Mesodermal cell (in vitro differentiated cells): ENCODE data around the gene GHRHR. TPM values are rescaled to one million over a fixed set of nuclear protein-coding genes. Genes with fewer than 3 reads are reported as not detected.

Experiments
- H3K27ac ChIP-seq: 2 replicates; pipeline ENCODE4 v1.7.0; 2013; ENCODE audit warnings: mild to moderate bottlenecking, low read depth, low read length, moderate library complexity; ENCODE audit not compliant: severe bottlenecking
- H3K36me3 ChIP-seq: 2 replicates; pipeline ENCODE4 v1.7.1; 2013; ENCODE audit warnings: mild to moderate bottlenecking, low read length, moderate library complexity; ENCODE audit not compliant: control insufficient read depth, insufficient read depth
- H3K4me1 ChIP-seq: one replicate; pipeline ENCODE4 v1.7.1; 2013; ENCODE audit warnings: mild to moderate bottlenecking, low read length; ENCODE audit not compliant: insufficient read depth, control insufficient read depth, poor library complexity, severe bottlenecking
- H3K4me3 ChIP-seq: 2 replicates; pipeline ENCODE4 v1.7.0; 2013; ENCODE audit warnings: low read length, control low read depth, mild to moderate bottlenecking; ENCODE audit not compliant: insufficient read depth, poor library complexity, severe bottlenecking; ENCODE audit errors: extremely low read depth
- H3K9me3 ChIP-seq: 2 replicates; pipeline ENCODE4 v1.7.1; 2013; ENCODE audit warnings: mild to moderate bottlenecking, low read length, moderate library complexity; ENCODE audit not compliant: control insufficient read depth
- WGBS, 2 experiments: methylation state at CpG; one replicate each; pipeline ENCODE4 v1.1.5; 2013; ENCODE audit warnings: missing lambda C conversion rate in 2 of 2; ENCODE audit not compliant: insufficient coverage in 2 of 2; 5-methylcytosine and 5-hydroxymethylcytosine counted together
- polyA plus RNA-seq, 2 experiments: library from polyadenylated mRNA; stranded (reverse); fragments of 50-300 nt; gene quantifications; one replicate each; pipeline ENCODE4 v1.2.3, GENCODE V29; 2013

Gene GHRHR
- polyA plus RNA-seq (2013, experiment 1 of 2) = not detected
- polyA plus RNA-seq (2013, experiment 2 of 2) = not detected

DNA sequence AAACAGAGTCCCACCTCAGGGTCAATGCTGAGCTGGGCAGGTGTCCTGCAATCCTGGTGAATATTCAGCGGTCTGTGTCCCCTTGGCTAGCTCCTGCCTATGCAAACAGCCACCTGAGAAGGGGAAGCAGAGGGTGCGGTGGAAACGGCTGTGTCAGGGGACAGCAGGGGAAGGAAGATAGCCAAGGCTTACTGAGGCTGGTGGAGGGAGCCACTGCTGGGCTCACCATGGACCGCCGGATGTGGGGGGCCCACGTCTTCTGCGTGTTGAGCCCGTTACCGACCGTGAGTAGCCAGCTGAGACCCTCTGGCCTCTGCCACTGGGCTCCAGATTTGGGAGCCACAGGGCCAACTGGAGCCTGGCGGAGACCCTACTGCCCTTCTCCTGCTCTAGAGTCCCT is at the start of gene GHRHR:
TSS of gene GHRHR (plus strand) at position 112 of the 400 bp plus-strand sequence. CDS start at position 228, 116 bp downstream.
- no peaks in the 10 kb centered on the region for H3K4me1 ChIP-seq
- H3K4me3 ChIP-seq = no peak within 1 kb of the TSS
- no peak within 1 kb of the TSS for H3K27ac ChIP-seq
- 87 to 93% methylated on average over 10 to 11 of the region's 11 CpGs for WGBS, 2 experiments
- H3K36me3 ChIP-seq = no peaks in the 10 kb centered on the region
- H3K9me3 ChIP-seq = no peaks in the 10 kb centered on the region

DNA sequence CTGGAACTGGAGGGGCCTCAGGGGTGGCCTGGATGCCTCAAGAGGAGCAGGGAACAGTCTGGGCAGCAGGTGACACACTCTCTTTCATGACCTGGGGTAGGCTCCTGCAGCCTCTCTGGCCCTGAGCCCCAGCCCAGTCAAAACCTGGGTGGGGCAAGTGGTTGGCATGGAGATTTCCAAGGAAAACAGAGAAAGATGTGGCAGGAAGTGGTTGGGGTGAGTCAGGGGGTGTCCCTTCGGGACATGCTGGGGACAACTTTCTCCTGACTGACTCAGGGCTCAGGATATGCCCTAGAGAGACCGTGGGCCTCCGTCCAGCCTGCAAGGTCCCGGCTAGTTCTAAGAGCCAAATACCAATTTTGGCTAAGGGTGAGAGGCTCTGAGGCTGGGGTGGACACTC is 49.2 kb upstream of the GHRHR start:
- WGBS, 2 experiments = 50 to 90% methylated on average over 1 to 3 of the region's 4 CpGs
- H3K4me3 ChIP-seq = no peak overlapping the region

DNA sequence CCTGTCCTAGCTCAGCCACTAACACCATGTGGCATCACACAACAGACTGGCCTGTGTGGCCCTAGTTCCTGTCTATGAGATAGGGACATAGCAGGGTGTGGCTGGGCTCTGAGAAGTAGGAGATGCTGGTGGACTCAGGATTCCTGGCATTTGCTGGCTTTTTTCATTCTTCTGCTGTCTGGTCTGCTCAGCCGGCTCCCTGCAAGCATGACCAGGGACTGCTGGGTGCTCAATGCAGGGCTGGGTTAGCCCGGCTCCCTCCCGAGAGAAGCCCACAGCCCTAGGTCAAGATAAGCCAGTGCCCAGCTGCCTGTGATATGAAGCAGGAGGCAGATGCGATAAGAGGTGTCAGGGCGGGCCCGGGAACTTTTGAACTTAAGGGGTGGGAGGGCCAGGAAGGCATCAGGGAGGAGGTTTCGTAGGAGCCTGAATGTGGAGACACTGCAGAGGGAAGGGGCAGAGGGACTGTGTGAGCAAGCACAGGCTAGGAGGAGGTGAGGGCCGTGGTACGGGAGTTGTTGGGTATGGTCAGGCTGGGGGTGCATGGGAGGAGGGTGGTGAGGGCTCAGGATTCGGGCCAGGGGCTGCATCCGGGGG is 48.6 kb upstream of the GHRHR start:
- 69 to 78% methylated on average over 9 to 11 of the region's 11 CpGs for WGBS, 2 experiments
- Histone ChIP-seq H3K9me3 (no peaks in the 10 kb centered on the region), H3K4me1 (peaks cover 35% of the 10 kb centered on the region), H3K4me3 (no peak overlapping the region), H3K27ac (peak overlapping the region; percentile 67), H3K36me3 (no peaks in the 10 kb centered on the region)

More for the DNA sequence above, 49.2 kb upstream of the GHRHR start:
- Histone ChIP-seq H3K4me1 (peaks cover 34% of the 10 kb centered on the region), H3K27ac (peak overlapping the region; percentile 67), H3K9me3 (no peaks in the 10 kb centered on the region), H3K36me3 (no peaks in the 10 kb centered on the region)

DNA sequence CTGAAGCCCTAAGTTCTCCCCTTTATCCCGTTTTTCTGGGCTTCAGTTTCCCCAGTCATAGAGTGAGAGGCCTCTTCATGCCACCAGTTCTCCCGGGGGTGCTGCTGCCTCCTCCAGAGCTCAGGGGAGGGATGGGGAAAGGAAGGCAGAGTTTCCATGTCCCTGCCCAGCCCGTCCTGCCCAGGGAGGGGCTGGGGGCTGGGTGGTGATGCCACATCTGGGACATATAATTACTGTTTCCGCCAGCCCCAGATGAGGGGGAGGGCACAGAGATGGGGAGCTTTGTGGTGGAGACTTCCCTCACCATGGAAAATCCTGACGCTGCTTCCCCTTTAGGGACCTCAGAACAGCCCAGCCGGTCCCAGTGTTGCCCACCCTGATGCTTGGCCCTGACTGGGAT is 48.0 kb upstream of the GHRHR start:
- no peaks in the 10 kb centered on the region for H3K9me3 ChIP-seq
- no peaks in the 10 kb centered on the region for H3K36me3 ChIP-seq
- WGBS, 2 experiments = 85 to 95% methylated on average over 2 to 6 of the region's 6 CpGs
- H3K4me3 ChIP-seq = no peak overlapping the region
- no peak overlapping the region for H3K27ac ChIP-seq
- peaks cover 42% of the 10 kb centered on the region for H3K4me1 ChIP-seq

DNA sequence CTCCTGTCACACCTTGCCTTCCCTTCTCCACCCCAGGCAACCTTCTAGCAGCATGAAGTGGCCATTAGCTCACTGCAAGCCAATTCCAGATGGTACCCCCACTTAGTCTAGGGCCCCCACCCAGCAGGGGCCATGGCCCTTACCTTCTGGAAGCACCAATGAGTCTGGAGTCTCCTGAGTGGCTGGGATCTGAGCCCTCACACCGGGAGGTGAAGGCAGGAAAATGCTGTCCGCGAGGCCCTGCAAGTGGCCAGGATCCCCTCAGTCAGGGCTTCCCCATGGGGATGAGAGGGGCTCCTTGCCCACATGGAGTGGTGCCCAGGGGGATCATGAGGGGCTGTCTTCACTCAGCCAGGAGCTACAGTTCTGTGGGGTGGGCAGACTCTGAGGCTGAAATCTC is 47.5 kb upstream of the GHRHR start:
- Histone ChIP-seq H3K27ac (no peak overlapping the region), H3K4me3 (no peak overlapping the region)

DNA sequence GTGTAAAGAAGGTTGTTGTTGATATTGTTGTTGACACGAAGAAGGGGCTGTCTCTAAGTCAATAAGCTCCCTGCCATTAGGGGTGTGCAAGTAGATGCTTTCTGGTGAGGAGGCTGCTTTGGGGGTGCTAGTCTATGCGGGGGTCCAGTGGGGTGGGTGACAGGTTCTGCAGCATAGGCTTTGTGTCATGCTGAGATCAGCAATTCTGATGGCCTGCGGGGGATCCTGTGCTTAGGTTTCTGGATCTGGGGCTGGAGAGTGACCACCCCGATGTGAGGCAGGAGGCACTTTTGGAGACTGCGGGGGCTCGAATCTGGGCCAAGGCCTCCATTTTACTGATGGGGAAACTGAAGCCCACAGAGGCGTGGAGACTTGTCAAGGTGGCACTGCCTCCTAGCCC is 47.0 kb upstream of the GHRHR start:
- Histone ChIP-seq H3K9me3 (no peaks in the 10 kb centered on the region), H3K27ac (no peak overlapping the region), H3K4me1 (peaks cover 49% of the 10 kb centered on the region), H3K36me3 (no peaks in the 10 kb centered on the region), H3K4me3 (no peak overlapping the region)
- WGBS, 2 experiments = 80 to 88% methylated on average over 6 to 7 of the region's 7 CpGs

More for the DNA sequence above, 47.5 kb upstream of the GHRHR start:
- WGBS, 2 experiments = 82 to 84% methylated on average over 3 of the region's 3 CpGs
- Histone ChIP-seq H3K36me3 (no peaks in the 10 kb centered on the region), H3K4me1 (peaks cover 47% of the 10 kb centered on the region), H3K9me3 (no peaks in the 10 kb centered on the region)

DNA sequence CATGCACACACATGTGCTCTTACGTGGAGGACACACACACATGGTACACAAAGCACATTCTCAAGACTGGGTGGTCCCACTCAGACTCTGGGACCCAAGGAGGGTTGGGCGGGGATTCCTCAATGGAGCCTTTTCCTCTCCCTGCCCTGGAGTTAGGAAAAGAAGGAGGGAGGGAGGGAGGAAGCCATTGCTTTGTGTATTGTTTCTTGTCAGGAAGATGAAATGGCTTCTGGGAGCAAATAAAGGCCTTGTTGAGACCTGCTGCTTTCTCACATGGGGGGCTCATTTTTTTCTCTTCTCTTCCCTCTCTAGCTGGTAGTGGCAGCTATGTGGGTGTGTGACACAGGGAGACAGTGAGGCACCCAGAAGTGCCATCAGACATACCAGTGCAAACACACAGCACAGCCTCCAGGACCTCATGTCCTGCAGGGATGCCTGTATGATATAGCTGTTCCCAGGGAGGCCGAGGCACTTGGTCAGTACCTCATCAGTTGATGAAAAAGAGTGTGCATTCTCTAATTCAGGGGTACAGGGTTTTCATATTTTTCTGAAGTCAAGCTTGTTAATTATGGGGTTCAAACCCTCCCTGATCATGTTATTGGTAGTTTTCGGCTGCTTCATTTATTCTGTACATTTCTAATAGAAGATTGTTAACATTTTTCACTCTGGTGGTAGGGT is 46.4 kb upstream of the GHRHR start:
- 92 to 100% methylated on average over 1 to 2 of the region's 4 CpGs for WGBS, 2 experiments
- no peak overlapping the region for H3K27ac ChIP-seq
- no peaks in the 10 kb centered on the region for H3K36me3 ChIP-seq
- H3K4me1 ChIP-seq = peaks cover 49% of the 10 kb centered on the region
- H3K9me3 ChIP-seq = no peaks in the 10 kb centered on the region
- no peak overlapping the region for H3K4me3 ChIP-seq

DNA sequence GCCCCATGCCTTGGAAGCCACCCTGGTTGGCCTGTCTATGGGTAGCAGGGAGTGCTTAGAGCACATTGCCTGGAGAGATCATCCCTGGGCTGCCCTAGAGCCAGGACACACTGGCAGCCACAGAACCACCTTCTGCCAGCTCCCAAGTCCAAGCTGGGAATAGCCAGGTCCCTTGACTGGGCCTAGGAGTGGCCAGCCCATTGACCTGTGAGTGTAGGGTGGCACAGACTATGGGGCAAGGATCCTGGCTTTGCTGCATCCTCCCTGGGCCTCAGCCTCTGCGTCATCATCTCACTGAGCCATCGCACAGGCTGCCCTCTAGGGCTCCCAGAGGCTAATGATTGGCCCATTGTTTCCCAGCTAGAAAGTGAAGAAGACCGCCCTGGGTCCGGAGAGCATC is 45.1 kb upstream of the GHRHR start:
- Histone ChIP-seq H3K4me1 (peaks cover 54% of the 10 kb centered on the region), H3K9me3 (no peaks in the 10 kb centered on the region), H3K36me3 (no peaks in the 10 kb centered on the region), H3K27ac (no peak overlapping the region), H3K4me3 (no peak overlapping the region)
- 83 to 92% methylated on average over 2 to 4 of the region's 4 CpGs for WGBS, 2 experiments

DNA sequence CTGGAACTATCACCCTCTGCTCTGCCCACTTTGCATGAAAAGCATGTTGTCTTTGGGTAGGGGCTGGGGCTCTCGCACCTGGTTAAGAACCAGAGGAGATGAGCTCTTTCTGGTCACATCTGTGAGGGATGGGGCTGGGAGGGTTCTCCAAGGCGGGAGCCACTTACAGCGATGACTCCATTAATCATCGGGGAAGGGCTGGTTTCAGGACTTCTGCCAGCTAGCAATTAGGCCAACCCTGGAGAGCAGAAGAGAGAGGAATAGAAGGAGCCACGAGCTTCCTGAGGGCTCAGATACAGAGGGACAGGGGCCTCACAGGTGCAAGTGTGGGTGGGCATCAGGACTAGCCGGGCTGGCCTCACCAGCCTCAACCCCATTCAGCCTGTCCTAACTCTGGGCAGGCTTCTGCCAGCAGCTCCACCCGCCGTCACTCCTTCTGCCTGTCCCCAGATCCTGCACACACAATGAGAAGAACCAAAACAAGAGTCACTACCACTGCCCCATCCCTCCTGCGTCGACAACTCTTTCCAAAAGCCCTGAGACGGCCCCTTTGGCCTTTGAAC is 43.7 kb upstream of the GHRHR start:
- peaks cover 39% of the 10 kb centered on the region for H3K4me1 ChIP-seq
- H3K4me3 ChIP-seq = no peak overlapping the region
- H3K36me3 ChIP-seq = no peaks in the 10 kb centered on the region
- no peak overlapping the region for H3K27ac ChIP-seq
- WGBS, 2 experiments = 93 to 94% methylated on average over 8 to 10 of the region's 11 CpGs
- H3K9me3 ChIP-seq = no peaks in the 10 kb centered on the region

DNA sequence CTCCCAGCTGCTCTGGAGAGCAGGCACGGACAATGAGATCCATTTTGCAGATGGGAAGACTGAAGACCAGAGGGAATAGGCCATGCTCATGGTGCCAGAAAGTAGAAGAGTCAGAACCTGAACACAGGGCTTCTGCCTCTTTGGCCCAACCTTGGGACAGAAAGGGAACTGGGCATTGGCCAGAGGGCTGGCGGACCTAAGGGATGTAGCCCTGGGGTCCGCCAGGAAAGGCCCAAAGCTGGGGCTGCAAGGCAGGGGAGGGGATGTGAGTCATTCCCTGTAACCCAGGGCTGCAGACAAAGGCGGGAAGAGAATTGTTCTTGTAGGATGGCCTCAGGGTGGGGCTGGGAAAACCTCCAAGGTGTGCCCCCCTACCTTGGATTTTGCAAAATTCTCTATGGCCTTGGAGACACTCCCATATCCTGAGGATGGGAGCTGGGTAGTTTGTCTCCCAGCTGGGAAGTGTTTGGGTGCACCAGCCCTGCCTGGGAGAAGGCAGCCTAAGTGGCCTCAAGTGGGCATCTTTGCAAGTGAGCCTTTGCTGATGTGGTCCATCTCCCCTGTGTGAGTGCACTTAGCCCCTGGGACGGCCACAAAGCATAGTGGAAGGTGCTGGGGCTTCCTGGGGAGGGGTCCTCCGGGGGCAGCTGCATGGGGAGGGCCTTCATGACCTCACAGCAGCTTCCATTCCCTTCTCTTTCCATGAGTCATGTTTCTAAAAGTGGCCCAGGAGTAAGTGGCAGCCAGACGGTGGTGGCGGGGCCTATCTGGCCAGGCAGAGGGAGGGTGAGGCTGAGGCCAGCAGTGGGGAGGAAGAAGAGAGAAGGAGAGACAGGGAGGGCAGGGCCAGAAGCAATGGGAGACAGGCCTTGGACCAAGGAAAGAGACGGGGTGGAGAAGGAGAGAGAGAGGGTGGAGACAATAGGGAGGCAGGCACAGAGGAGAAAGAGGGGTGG is 42.9 kb upstream of the GHRHR start:
- WGBS, 2 experiments = 82 to 92% methylated on average over 6 to 7 of the region's 9 CpGs
- Histone ChIP-seq H3K36me3 (no peaks in the 10 kb centered on the region), H3K27ac (peak overlapping the region; percentile 88), H3K9me3 (no peaks in the 10 kb centered on the region), H3K4me1 (peaks cover 32% of the 10 kb centered on the region), H3K4me3 (no peak overlapping the region)
